ENCODE results near the gene AKR1E2. TPM values are rescaled to one million over a fixed set of nuclear protein-coding genes. Genes with fewer than 3 reads are reported as not detected.

Gene AKR1E2
- polyA plus RNA-seq, 3 donors, result 0.45 to 0.74 (median 0.67) TPM

DNA sequence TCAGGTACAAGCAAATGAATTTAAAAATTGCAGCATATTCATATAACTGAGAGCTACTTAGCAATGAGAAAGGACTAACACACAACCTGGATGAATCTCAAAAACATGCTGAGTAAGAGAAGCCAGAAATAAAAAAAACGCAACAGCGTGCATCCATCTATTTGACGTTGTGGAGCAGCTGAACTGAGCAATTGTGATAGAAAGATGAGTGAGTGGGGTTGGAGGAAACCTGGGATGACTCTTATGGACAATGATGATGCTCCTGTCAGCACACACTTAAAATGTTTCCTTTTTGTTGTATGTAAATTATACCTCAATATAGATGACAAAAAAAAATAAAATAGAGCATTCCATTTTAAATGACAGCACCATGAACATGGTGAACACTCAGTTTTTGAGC lies 36.0 kb upstream of the AKR1E2 start:
- WGBS (ENCODE audit: insufficient coverage), result 89% methylated on average over 3 of the region's 3 CpGs
- Mint-ChIP-seq H3K9me3 (peaks cover 0 to 6% (median 0%) of the 10 kb centered on the region in 7 donors), H3K36me3 (no peaks in the 10 kb centered on the region), H3K4me3 (no peak overlapping the region), H3K27ac (no peak overlapping the region), H3K4me1 (no peaks in the 10 kb centered on the region), H3K27me3 (ENCODE audit: low read depth in 3 of 3) (no peaks in the 10 kb centered on the region)
- H2AFZ ChIP-seq (ENCODE audit: insufficient read depth, low read depth, low read length, poor library complexity, severe bottlenecking), result no peak overlapping the region
- no peak for DNase-seq
- H3K79me2 ChIP-seq (ENCODE audit: insufficient read depth, low read length), result no peaks in the 10 kb centered on the region
- TF ChIP-seq, protein P1, sequence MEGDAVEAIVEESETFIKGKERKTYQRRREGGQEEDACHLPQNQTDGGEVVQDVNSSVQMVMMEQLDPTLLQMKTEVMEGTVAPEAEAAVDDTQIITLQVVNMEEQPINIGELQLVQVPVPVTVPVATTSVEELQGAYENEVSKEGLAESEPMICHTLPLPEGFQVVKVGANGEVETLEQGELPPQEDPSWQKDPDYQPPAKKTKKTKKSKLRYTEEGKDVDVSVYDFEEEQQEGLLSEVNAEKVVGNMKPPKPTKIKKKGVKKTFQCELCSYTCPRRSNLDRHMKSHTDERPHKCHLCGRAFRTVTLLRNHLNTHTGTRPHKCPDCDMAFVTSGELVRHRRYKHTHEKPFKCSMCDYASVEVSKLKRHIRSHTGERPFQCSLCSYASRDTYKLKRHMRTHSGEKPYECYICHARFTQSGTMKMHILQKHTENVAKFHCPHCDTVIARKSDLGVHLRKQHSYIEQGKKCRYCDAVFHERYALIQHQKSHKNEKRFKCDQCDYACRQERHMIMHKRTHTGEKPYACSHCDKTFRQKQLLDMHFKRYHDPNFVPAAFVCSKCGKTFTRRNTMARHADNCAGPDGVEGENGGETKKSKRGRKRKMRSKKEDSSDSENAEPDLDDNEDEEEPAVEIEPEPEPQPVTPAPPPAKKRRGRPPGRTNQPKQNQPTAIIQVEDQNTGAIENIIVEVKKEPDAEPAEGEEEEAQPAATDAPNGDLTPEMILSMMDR (IDR thresholded peaks at IDR 0.05), result no peak
- intact Hi-C loops (cut with micrococcal nuclease), result no loop called here
- no peak overlapping the region for H3K4me2 ChIP-seq (replicated peaks; ENCODE audit: extremely low read depth, low read length, poor library complexity, severe bottlenecking)
- no peaks in the 10 kb centered on the region for H4K20me1 ChIP-seq (ENCODE audit: insufficient read depth, low read length)
- no peaks in the 10 kb centered on the region for H3K9me3 ChIP-seq (replicated peaks in 1 of 2; ENCODE audit: control insufficient read depth in 1 of 2, insufficient read depth in 1 of 2, low read length in 2 of 2)
- H3K36me3 ChIP-seq (replicated peaks in 1 of 2; ENCODE audit: control insufficient read depth in 1 of 2, insufficient read depth in 2 of 2, low read length in 2 of 2), result no peaks in the 10 kb centered on the region
- no peak overlapping the region for H3K9ac ChIP-seq (ENCODE audit: insufficient read depth, low read length, poor library complexity, severe bottlenecking)
- no peaks in the 10 kb centered on the region for H3K27me3 ChIP-seq (ENCODE audit: control insufficient read depth in 2 of 2, insufficient read depth in 2 of 2, low read length in 2 of 2)
- H3K4me1 ChIP-seq (ENCODE audit: control insufficient read depth in 1 of 2, insufficient read depth in 2 of 2, low read length in 2 of 2), result no peaks in the 10 kb centered on the region
- no peak overlapping the region for H3K27ac ChIP-seq (ENCODE audit: low read depth in 1 of 2, low read length in 2 of 2)
- no peak overlapping the region for H3K4me3 ChIP-seq (replicated peaks in 1 of 3; ENCODE audit: low read depth in 2 of 3, low read length in 3 of 3)

DNA sequence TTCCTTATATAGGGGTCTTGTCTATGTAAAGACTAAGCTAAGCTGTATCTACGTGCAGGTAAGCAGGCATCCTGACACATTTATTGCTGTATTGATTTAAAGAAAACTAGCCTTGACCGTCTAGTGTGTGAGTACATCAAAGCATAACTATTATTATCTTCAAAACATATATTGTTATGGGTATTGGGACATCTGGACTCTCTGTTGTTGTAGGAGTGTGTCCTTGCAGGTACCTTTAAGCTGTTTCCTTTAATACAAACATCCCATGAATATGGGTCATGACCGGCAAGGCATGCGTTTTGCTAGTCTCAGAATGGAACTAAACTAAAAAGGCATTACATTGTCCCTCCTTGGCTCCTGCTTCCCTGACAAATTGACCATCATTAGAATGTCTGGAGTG lies 35.1 kb upstream of the AKR1E2 start:
- DNase-seq, result no peak
- intact Hi-C loops (cut with micrococcal nuclease), result no loop called here
- Histone ChIP-seq H3K36me3 (replicated peaks in 1 of 2; ENCODE audit: control insufficient read depth in 1 of 2, insufficient read depth in 2 of 2, low read length in 2 of 2) (no peaks in the 10 kb centered on the region), H3K27ac (ENCODE audit: low read depth in 1 of 2, low read length in 2 of 2) (no peak overlapping the region), H3K4me1 (ENCODE audit: control insufficient read depth in 1 of 2, insufficient read depth in 2 of 2, low read length in 2 of 2) (no peaks in the 10 kb centered on the region), H3K27me3 (ENCODE audit: control insufficient read depth in 2 of 2, insufficient read depth in 2 of 2, low read length in 2 of 2) (no peaks in the 10 kb centered on the region), H3K9ac (ENCODE audit: insufficient read depth, low read length, poor library complexity, severe bottlenecking) (no peak overlapping the region), H3K9me3 (replicated peaks in 1 of 2; ENCODE audit: control insufficient read depth in 1 of 2, insufficient read depth in 1 of 2, low read length in 2 of 2) (no peaks in the 10 kb centered on the region), H3K4me3 (replicated peaks in 1 of 3; ENCODE audit: low read depth in 2 of 3, low read length in 3 of 3) (no peak overlapping the region), H4K20me1 (ENCODE audit: insufficient read depth, low read length) (no peaks in the 10 kb centered on the region), H3K79me2 (ENCODE audit: insufficient read depth, low read length) (no peaks in the 10 kb centered on the region), H2AFZ (ENCODE audit: insufficient read depth, low read depth, low read length, poor library complexity, severe bottlenecking) (no peak overlapping the region), H3K4me2 (replicated peaks; ENCODE audit: extremely low read depth, low read length, poor library complexity, severe bottlenecking) (no peak overlapping the region)
- WGBS (ENCODE audit: insufficient coverage), result no CpG with 5 or more reads among the region's 4 CpGs
- Mint-ChIP-seq H3K4me3 (no peak overlapping the region), H3K9me3 (peaks cover 0 to 6% (median 0%) of the 10 kb centered on the region in 7 donors), H3K36me3 (no peaks in the 10 kb centered on the region), H3K27ac (no peak overlapping the region), H3K27me3 (ENCODE audit: low read depth in 3 of 3) (peaks cover 0 to under 1% (median 0%) of the 10 kb centered on the region in 3 donors), H3K4me1 (no peaks in the 10 kb centered on the region)
- TF ChIP-seq, protein P1 (IDR thresholded peaks at IDR 0.05), result no peak

All from CD14-positive monocyte (primary cell).